ENCODE data around the gene MED15.
"Not testable (repeated sequence)": the region's sequence is repeated elsewhere in the genome, so short reads cannot be mapped to it uniquely, and the experiment has no call there.

The MED15 gene

GRCh38 chr22:20584029-20584871, 76.8 kb downstream of the MED15 start:
- no peak for DNase-seq (ENCODE audit: low spot score)

- no peak for DNase-seq (ENCODE audit: low spot score)
These were observed 77.6 kb downstream of the MED15 start for GRCh38 chr22:20584872-20585638.

GRCh38 chr22:20585639-20586402, 78.4 kb downstream of the MED15 start:
- DNase-seq (ENCODE audit: low spot score): no peak

- DNase-seq (ENCODE audit: low spot score): no peak
These were observed 79.0 kb downstream of the MED15 start for GRCh38 chr22:20586403-20586745.

GRCh38 chr22:20587206-20587958, 80.0 kb downstream of the MED15 start:
- no peak for DNase-seq (ENCODE audit: low spot score)

GRCh38 chr22:20588092-20588842, 80.9 kb downstream of the MED15 start:
- no peak for DNase-seq (ENCODE audit: low spot score)

- no peak for DNase-seq (ENCODE audit: low spot score)
These were observed 81.6 kb downstream of the MED15 start for GRCh38 chr22:20588843-20589581.

- no peak for DNase-seq (ENCODE audit: low spot score)
These were observed 82.4 kb downstream of the MED15 start for GRCh38 chr22:20589614-20590476.

- no peak for DNase-seq (ENCODE audit: low spot score)
These were observed 83.3 kb downstream of the MED15 start for GRCh38 chr22:20590477-20591294.

- no peak for DNase-seq (ENCODE audit: low spot score)
These were observed 83.9 kb downstream of the MED15 start for GRCh38 chr22:20591295-20591645.

GRCh38 chr22:20591660-20592310, 84.4 kb downstream of the MED15 start:
- DNase-seq (ENCODE audit: low spot score): no peak

- DNase-seq (ENCODE audit: low spot score): not testable (repeated sequence)
These were observed 86.6 kb downstream of the MED15 start for GRCh38 chr22:20594038-20594437.

- DNase-seq (ENCODE audit: low spot score): not testable (repeated sequence)
These were observed 87.1 kb downstream of the MED15 start for GRCh38 chr22:20594486-20594885.

- no peak for DNase-seq (ENCODE audit: low spot score)
These were observed 88.1 kb downstream of the MED15 start for GRCh38 chr22:20595461-20595860.

- no peak for DNase-seq (ENCODE audit: low spot score)
These were observed 91.7 kb downstream of the MED15 start for GRCh38 chr22:20599117-20599516.

GRCh38 chr22:20600137-20600673, 92.8 kb downstream of the MED15 start:
- no peak for DNase-seq (ENCODE audit: low spot score)

GRCh38 chr22:20601308-20601707, 93.9 kb downstream of the MED15 start:
- DNase-seq (ENCODE audit: low spot score): no peak

Data from HuH-7 (cell line).